Gastrocnemius medialis (tissue), 4 donors: ENCODE measurements around the gene FXYD2.

Experiments used
- POLR2A ChIP-seq, 2 donors: fragments of 450-650 bp; IDR thresholded peaks; one replicate each; pipeline ENCODE4 v1.6.1; 2017; ENCODE audit warnings: antibody characterized with exemption in 2 of 2, mild to moderate bottlenecking in 2 of 2, moderate library complexity in 2 of 2
- TF ChIP-seq, protein P1 (sequence below), 5 experiments: fragments of 450-650 bp in 3 of 5; fragments of 200-600 bp in 2 of 5; sonication (generic) in 2 of 5; IDR thresholded peaks in 4 of 5; conservative IDR thresholded peaks in 1 of 5; 1 replicate in 4 of 5; 2 replicates in 1 of 5; pipeline ENCODE4 v1.5.1; 2016 to 2019; ENCODE audit warnings: antibody characterized with exemption in 5 of 5, mild to moderate bottlenecking in 3 of 5, moderate library complexity in 3 of 5

DNA sequence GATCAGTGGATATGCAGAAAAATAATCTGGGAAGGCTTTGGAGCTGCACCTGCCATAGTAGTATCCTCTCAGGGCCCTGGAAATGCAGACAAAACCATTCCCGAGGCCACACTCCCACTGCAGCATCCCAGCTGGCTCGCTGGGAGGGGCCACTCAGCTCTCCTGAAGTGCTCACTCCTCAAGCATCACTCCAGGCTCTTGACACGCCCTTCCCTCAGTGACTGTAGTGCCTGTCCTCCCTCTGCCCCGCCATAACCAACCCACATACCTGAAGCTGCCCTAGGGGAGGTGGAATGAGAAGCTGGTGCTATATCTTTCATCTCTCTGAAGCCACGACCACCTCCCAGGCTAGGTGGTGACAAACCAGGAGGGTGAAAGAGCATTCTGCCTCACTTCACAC is 32.3 kb downstream of the FXYD2 start:
- TF ChIP-seq, protein P1, sequence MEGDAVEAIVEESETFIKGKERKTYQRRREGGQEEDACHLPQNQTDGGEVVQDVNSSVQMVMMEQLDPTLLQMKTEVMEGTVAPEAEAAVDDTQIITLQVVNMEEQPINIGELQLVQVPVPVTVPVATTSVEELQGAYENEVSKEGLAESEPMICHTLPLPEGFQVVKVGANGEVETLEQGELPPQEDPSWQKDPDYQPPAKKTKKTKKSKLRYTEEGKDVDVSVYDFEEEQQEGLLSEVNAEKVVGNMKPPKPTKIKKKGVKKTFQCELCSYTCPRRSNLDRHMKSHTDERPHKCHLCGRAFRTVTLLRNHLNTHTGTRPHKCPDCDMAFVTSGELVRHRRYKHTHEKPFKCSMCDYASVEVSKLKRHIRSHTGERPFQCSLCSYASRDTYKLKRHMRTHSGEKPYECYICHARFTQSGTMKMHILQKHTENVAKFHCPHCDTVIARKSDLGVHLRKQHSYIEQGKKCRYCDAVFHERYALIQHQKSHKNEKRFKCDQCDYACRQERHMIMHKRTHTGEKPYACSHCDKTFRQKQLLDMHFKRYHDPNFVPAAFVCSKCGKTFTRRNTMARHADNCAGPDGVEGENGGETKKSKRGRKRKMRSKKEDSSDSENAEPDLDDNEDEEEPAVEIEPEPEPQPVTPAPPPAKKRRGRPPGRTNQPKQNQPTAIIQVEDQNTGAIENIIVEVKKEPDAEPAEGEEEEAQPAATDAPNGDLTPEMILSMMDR (IDR thresholded peaks at IDR 0.05 in 4 of 5, conservative IDR thresholded peaks at IDR 0.05 in 1 of 5) = no peak
- no peak for TF ChIP-seq POLR2A (IDR thresholded peaks at IDR 0.05)
